Measurements from ENCODE around the gene CCDC70.
"Not testable (repeated sequence)": the region's sequence is repeated elsewhere in the genome, so short reads cannot be mapped to it uniquely, and the experiment has no call there.

CCDC70 gene

GRCh38 chr13:51861723-51862300 is at the start of gene CCDC70:
Gene CCDC70 (plus strand): TSS chr13:51861969. CDS start chr13:51865412, 3,443 bp downstream.
- DNase-seq (ENCODE audit: insufficient read length, low spot score): peak; percentile 18
- no peak for FAIRE-seq

GRCh38 chr13:51814071-51814470 is 47.7 kb upstream of the CCDC70 start:
- FAIRE-seq: no peak

DNA sequence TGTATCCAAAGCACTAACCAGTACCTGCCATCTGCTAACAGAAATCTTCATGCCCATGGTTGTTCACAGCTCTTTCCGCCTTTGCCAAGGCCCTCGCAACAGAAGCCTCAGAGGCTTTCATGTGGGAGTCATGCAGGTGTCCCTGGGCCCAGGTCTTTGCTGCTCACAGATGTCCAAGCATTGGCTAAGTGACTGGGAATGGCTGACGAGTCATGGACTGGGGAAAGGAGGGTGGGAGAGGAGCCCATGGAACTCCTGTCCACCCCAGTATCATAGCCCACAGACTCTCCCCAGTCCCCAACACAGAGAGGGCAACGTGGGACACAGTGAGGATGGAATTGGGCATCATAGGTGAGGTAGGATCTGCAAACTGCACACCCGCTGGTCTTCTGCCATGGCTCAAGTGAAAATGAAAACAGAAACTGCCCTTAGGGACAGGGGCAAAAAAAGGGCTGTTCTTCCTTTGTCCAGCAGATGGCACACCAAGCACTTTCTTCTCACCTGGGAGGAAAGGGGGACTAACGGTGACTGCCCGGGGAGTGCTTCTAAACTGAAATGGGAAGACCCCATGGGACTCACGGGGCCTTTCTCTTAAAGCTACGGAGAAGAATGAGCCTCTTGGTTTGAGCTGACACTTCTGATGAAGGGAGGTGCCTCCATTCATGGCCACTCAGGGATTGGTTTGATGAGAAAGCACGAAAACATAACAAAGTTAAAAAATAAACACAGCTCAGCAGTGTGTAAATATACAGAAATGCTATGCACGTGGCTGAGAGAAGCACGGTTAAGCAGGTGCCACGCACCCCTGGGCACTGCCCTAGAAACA is 46.7 kb upstream of the CCDC70 start:
- DNase-seq (ENCODE audit: insufficient read length, low spot score): peak; percentile 65
- no peak for FAIRE-seq

More at GRCh38 chr13:51814071-51814470, 47.7 kb upstream of the CCDC70 start:
- no peak for DNase-seq (ENCODE audit: insufficient read length, low spot score)

GRCh38 chr13:51815848-51816247 is 45.9 kb upstream of the CCDC70 start:
- FAIRE-seq: no peak
- DNase-seq (ENCODE audit: insufficient read length, low spot score): no peak

DNA sequence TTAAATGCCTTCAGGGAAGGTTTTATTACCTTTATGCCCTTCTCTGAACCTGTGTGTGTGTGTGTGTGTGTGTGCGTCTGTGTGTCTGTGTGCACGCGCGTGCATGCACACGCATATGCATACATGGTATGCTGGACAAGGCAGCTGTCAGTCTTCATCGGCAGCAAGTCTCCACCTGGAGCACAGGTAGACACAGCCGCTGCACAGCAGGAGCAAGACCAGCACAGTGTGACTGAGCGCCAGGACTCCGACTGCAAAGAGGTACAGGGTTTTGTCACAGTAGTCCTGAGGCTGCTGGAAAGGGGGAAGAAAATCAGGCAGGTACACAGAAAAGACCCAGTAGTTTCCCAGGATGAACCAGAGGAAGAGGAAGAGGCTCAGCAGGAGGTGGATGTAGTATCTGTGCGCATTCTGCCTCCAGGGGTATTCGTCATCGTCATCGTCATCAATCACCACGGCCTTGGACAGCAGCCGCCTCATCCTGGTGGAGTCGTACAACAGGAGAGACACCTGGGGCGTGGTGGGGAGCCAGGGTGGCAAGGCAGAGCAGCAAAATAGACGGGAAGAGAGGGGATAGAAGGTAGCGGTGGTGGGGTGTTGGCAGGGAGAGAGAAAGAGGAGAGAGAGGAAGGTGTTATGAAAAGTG is 45.0 kb upstream of the CCDC70 start:
- no peak for FAIRE-seq

DNA sequence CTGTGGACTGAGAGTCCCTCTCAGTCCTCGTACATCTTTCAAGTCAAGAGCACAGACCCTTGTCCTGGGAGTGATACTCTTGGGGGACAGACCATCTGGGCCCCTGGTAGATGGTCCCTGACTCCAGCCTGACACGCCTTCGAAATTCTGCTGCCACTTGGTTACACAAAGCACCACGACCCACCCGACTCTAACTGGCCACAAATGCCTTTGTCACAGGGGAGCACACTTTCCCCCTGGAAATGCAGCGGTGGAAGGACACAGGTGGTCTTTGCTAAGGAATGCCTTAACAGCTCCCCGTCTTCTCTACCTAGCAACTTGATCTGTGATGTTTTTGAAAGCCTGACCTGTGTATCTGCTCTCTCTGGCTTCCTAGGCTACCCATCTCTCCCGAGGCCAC is 44.1 kb upstream of the CCDC70 start:
- no peak for DNase-seq (ENCODE audit: insufficient read length, low spot score)
- FAIRE-seq: no peak

More for the DNA sequence above, 45.0 kb upstream of the CCDC70 start:
- no peak for DNase-seq (ENCODE audit: insufficient read length, low spot score)

DNA sequence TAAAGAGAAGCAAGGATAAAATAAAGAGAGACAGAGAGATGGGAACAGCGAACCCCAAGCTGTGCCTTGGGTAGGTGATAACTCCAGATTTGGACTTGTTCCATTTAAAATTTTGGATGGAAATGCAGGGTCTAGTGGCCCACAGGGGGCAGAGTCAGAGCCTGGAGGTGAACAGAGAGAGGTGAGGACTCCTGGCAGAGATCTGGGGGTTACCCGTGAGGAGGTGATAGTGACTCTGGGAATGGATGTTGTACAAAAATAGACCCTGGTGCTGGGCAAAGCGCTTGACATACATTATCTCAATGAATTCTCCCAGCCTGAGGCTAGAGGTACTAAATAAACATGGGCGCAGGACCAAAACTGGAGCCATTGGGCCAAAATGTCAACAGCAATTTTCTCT is 43.5 kb upstream of the CCDC70 start:
- DNase-seq (ENCODE audit: insufficient read length, low spot score) (no peak), FAIRE-seq (no peak)

GRCh38 chr13:51818781-51819511 is 42.8 kb upstream of the CCDC70 start:
- FAIRE-seq (no peak), DNase-seq (ENCODE audit: insufficient read length, low spot score) (no peak)

DNA sequence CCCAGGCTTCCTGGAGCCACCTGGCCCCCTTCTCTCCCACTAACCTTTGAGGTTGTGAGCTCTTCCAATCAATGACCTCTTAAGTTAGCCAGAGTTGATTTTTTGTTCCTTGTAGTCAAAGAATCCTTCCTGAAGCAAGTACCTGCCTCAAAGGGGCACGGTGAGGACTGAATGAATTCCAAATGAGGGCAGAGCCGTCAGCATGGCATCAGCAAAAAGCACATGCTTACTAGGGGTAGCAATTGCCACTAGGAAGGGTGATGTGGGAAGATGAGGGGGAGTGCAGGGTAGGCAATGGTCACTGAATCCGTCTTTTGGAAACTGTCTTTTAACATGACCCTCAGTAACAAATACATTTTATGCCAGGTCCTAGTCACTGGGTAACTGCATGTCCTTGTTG is 42.2 kb upstream of the CCDC70 start:
- FAIRE-seq (no peak), DNase-seq (ENCODE audit: insufficient read length, low spot score) (no peak)

DNA sequence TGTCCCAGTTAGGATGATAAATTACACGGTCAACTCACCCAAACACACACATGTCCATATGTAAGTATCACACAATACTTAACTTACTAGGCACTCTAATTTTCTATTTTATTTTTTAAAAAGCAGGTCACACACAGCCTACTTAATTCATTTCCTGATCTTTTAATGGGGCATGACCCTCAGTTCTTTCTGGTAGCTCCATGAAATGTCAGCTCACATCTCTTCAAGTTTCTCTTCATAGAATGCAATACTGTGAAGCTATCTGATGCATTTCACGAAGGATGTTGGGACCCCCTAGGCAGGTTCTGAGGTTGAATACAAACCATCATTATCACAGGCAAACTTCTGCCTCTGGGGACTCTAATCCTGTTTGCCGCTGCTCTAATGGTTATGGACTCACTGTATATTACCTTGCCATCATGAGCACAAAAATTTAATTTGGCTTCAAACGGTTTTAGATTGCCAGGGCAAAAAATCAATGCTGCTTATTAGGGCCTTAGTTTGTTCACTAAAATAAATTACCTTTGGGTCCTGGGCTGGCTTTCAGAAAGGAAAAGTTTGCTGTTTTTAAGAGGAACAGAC is 41.7 kb upstream of the CCDC70 start:
- DNase-seq (ENCODE audit: insufficient read length, low spot score): no peak
- no peak for FAIRE-seq

DNA sequence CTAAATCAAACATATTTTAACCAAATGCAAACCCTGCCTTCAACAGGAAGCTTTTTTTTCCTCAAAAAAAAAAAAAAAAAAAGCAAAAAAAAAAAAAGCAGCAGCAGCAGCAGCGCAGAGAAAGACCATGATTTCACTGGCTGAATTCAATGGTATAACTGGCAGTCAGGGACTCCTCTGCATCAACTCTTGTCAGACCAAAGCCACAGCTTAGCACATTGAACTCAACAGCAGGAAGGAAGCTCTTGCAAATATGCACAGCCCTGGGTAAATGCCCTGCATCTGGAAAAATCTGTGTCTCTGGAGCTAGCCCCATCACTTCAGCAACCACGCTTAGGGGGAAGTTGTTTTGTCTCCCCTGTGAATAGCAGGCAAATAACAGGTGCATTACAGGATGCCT is 40.2 kb upstream of the CCDC70 start:
- FAIRE-seq (no peak), DNase-seq (ENCODE audit: insufficient read length, low spot score) (no peak)

DNA sequence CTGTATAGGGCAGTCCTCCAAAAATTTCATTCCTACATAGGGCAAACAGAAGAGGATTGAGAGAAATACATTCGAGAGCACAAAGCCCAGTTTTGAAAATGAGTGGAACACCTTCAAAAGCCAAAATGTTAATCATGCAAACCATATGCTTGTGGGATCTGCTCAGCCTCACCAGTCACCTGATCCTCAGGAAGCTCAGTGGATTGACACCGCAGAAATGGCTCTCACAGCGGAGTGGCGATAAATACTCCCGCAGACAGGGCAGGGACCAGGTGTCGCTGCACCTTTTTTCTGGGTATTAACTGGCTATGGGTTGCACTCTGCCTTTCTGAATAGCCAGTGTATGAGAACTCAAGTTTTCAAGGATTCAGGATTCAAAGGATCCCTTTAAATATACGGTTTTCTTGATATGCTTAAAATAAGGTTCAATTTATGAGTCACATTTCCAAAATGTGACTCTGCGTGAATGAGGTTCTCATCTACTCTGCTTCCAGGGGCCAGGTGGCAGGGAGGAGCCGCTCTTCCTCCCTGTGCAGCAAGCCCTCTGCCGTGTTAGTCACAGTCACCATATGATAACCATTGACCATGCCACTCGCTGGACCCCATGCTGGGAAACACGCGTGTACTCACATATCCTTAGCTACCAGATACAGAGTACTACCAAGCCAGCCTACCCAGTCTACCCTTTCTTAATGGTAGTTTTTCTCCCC is 39.5 kb upstream of the CCDC70 start:
- DNase-seq (ENCODE audit: insufficient read length, low spot score) (no peak), FAIRE-seq (no peak)

DNA sequence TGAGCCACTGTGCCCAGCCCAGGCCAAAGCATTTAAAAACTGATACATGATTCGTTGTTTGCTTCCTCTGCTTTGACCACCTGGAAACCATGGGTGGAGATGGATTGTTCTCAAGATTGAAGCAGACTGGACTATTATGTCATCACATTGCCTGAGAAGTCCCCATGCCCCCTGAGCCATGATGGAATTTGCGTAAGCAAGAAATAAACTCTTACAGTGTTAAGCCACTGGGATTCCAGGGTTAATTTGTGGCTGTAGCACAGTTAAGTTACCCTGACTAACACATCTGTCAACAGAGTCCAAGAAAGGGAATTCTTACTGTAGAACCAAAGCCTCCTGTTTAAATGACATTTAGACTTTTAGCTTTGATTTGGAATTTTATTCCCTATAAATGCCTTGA is 38.4 kb upstream of the CCDC70 start:
- no peak for FAIRE-seq

GRCh38 chr13:51823863-51824262 is 37.9 kb upstream of the CCDC70 start:
- FAIRE-seq (no peak), DNase-seq (ENCODE audit: insufficient read length, low spot score) (no peak)

More for the DNA sequence above, 38.4 kb upstream of the CCDC70 start:
- DNase-seq (ENCODE audit: insufficient read length, low spot score): no peak

DNA sequence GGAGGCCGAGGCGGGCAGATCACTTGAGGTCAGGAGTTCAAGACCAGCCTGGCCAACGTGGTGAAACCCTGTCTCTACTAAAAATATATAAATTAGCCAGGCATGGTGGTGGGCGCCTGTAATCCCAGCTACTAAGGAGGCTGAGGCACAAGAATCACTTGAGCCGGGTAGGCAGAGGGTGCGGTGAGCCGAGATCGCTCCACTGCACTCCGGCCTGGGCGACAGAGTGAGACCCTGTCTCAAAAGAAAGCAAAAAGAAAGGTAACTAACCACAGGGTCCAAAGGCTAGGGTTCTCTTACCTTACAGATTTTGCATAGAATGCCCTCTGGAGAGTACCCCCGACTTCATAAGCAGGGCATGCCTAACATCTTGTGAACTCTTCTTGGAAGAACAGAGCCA is 37.1 kb upstream of the CCDC70 start:
- not testable (repeated sequence) for FAIRE-seq

GRCh38 chr13:51825165-51825592 is 36.6 kb upstream of the CCDC70 start:
- DNase-seq (ENCODE audit: insufficient read length, low spot score) (no peak), FAIRE-seq (no peak)

More for the DNA sequence above, 37.1 kb upstream of the CCDC70 start:
- not testable (repeated sequence) for DNase-seq (ENCODE audit: insufficient read length, low spot score)

DNA sequence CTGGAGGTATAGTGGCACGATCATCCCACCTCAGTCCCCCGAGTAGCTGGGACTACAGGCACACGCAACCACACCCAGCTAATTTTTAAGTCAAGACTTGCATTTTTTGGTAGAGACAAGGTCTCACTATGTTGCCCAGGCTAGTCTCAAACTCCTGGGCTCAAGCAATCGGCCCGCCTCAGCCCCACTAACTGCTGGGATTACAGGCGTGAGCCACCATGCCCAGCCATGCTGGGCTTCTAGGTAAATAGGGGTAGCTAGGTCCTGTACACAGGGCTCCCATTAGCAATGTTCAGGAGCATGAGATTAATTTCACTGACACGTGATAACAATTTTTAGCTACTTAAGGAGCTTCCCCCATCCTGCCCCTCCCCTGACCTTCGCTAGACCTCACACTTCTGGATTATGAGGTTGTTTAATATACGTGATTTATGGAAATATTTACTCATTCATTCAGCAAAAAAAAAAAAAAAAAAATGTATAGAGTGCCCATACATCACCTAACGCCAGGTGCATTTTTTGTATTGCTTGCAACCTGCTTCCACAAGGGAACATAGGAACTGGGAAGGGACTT is 36.0 kb upstream of the CCDC70 start:
- FAIRE-seq: no peak
- no peak for DNase-seq (ENCODE audit: insufficient read length, low spot score)

GRCh38 chr13:51826606-51827005 is 35.2 kb upstream of the CCDC70 start:
- DNase-seq (ENCODE audit: insufficient read length, low spot score): no peak
- FAIRE-seq: no peak

- DNase-seq (ENCODE audit: insufficient read length, low spot score) (no peak), FAIRE-seq (no peak)
These were observed 34.5 kb upstream of the CCDC70 start for GRCh38 chr13:51827254-51827653.
